Stimulated activated CD4-positive, alpha-beta T cell treated with anti-CD3 and anti-CD28 coated beads, Interleukin-1b, Interleukin-23, amount 100 ng/mL, for 24 hours (primary cell): Measurements from ENCODE around the gene INSRR.

Source experiments
- DNase-seq, 4 experiments: peaks; one replicate each; pipeline ENCODE4 v3.0.0-alpha.2; 2020; ENCODE audit warnings: low read depth in 4 of 4, low spot score in 1 of 4

INSRR gene

DNA sequence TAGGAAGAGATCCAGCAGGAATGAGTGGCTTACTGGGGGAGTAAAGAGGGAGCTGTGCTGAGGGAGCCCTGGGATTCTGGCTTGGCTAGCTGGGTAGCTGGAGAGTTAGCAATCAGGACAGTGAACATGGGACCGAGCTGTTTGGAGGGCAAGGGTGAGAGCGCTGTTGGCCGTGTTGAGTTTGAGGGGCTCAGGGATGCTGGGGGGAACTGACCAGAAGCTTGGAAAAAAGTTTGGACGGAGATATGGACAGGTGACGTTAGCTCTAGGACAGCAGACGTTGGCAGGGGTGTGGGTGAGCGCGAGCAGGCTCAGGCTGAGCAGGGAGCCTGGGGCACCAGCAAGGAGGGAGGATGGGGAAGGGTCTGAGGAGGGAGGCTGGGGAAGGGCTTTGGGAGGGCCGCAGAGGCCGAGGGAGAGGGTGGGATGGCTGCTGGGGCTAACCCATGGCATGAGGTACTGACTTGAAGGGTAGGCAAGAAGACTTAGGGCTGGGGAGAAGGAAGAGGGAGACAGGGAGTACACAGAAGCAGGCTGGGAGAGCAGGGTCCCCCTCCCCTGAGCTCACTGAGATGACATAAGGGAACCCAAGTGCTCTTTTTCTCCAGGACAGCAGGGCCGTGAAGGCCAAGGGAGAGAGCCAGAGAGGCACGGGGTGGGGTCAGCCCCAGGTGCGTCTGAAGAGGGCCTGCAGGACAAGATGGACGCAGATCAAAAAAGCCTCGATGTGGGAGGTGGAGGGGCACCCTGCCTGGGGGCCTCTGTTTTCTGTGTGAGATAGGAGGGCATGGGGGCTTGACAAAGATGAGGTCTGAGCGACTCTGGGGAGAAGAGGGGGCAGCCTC is 50.5 kb downstream of the INSRR start:
- DNase-seq, result no peak

DNA sequence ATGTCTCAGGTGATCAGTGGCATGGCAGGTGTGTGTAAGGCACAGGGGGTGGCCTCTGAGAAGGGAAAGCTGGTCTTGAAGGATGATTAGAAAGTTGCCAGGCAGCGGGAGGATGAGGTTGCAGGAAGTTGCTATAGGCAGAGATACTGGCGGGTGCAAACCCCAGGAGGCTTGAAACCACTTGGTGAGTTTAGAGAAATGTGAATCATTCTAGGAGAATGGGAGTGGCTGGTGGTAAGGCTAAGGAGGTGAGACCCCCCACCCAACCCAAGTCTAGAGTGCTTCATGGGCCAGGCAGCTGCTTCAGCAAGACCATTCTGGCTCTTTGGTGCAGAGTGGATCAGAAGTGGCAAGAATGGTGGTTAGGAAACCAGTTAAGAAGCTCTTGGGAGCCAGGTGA is 51.3 kb downstream of the INSRR start:
- no peak for DNase-seq

DNA sequence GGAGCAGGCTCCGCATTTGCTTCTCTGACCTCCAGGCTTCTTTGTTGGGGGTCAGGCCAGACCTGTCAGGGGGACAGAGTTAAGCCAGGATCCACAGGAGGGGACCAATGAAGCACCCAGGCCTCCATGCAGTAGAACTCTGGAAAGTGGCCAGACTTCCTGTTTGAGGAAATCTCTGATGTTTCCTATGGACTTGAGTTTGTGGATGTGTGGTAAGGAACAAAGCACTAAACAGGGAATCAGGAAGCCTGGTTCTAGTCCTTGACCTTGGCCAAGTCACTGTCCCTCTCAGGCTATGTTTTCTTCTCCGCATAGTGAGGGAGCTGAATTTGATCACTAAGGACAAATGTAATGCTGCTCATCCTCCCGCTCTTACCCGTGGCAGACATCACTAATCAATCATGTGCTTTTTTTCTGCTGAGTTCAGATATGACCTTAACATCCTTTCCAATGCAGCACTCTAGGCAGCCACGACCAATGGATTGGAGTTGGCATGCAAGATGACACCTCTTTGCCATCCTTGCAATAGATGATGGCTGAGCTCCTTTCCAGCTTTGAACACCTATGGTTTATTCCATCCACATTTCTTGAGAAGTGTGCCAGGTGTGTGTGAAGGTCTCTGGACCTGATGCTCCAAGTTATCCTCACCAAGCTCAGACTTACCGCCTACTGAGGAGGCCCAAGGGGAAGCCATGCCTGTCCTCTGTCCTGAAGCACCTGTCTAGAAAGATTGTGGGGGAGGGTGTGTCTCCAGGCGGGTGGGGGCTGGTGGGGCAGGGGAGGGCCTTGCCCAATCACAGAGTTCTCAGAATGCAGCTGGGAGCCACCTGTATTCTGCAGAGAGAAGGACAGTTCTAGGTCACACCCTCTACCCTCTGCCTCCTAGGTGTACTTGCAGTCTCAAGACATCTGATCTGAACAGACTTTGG is 52.1 kb downstream of the INSRR start:
- no peak for DNase-seq

DNA sequence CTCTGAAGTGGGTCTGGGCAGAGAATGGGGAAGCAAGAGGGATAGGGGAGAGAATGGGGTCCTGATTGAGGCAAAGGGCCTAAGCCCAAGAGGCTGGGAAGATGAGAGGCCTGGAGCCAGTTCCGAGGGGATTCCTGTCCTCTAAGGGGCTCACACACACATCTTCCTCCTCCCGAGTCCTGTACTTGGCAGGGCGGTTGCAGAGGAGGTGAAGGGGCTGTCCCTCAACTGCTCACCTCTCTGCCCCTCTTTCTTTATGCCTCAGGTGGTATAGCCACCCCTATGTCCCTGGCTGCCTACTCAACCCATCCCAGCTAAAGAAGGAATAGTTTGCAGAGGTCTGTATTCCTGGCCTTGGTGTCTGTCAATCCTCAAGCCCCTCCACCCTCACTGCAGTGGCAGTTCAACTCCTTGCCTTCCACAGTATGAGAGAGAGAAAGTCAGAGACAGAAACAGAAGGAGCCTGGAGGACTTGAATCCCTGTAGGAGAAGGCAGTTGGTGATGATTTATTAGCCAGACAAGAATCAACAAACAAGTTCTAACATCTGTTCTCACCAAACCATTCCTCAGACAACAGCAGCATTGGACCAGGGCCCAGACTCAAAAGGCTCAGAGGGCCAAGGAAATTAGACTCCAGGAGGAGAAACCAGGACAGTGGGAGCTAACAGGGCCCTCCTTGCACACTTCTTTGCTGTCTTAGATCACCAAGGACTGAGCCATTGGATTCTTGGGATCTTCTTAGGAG is 53.0 kb downstream of the INSRR start:
- no peak for DNase-seq

DNA sequence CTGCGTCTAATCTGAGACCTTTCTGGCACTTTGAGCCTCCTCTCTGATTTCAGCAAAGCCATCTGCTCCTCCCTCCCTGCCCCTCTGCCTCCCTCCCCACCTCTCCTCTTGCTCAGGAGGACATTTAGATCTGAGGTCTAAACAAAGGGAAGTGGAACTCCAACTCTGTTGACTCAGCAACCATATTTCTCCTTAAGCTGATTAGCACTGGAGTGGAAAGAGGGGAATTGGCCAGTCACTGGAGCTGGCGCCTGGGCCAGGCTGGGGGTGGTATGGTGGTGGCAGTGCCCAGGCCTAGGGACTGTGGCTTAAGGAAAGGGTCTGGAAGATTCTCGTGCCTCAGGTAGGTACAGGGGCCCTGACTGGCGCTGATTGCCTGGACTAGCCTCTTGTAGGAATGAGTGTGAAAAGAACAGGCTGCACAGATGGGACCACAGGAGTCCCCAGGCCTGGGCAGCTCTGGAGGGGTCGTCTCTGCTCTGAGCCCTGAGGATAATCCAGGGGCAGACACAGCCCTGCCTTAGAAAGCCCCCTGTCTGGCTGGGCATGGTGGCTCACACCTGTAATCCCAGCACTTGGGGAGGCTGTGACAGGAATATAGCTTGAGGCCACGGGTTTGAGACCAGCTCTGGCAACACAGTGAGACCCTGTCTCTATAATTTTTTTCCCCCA is 54.2 kb downstream of the INSRR start:
- DNase-seq, result no peak

DNA sequence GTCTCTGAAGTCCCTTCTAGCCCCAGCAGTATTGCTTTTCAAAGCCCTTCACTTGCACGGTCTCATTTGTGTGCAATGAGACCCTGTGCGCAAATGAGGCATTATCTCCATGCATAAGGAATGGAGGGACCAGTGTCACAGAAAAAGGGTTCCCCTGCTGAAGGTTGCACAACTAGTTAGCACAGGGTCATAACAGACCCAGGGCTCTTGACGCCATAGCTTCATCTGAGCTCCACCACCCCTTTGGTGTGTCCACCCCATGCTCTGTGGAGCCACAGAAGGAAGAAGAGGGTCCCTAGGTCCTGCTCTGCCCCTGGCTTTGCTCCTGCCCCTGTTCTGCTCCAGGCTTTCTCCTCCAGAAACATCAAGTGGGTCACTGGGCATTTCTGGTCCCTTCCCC is 54.9 kb downstream of the INSRR start:
- DNase-seq, result no peak

DNA sequence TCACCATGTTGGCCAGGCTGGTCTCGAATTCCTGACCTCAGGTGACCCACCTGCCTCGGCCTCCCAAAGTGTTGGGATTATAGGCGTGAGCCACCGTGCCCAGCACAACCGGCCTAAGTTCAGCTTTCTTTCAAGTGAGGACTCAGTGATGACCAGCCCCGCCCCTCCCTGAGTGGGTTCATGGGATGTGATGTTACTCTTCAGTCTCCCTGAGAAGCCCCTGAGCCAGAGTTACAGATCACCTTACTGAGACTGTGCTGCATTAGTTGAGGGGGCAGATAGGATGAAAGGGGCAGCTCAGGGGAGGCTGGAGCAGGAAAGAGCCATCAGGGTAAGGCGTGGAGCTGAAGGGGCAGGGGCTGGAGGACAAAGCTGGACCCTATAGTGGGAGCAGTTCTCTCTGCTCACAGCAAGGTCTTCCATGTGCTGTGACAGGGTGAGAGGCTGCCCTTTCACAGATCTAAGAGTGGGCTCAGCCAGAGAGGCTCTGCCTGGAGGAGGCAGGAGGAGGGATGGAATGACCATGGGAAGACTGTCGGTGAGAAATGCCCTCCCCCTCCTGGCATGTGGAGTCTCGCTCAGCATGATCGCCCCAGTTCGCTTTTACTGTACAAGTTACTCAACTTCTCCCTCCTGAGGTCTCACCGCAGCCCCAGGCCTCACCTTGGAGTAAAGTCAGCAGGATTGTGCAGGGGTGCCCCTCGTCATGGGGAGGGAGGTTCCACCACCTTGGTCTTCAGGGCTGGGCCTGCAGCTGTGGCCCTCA is 55.6 kb downstream of the INSRR start:
- no peak for DNase-seq

DNA sequence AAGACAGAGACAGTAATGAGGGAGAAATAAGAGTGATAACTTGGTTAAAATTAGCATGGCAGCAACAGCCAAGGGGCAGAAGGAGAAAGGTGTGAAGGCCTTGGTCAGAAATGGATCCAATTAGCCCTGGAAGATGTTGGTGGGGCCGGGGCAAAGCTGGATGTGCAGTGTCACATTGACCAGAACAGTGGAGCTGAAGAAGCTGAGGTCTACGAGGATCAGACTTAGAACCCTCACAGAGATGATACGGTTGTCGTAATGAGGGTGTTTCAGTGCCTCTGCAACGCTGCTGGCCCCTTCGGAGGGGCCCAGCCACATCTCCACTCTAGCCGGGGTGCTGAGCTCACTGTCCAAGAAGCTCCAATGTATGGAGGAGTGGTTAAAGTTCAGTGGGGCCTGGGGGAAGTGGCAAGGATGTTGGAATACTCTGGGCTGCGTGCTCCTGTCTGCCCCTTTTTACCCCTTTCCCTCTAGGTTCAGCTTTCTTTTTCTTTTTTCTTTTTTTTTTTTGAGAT is 56.4 kb downstream of the INSRR start:
- DNase-seq, result no peak

DNA sequence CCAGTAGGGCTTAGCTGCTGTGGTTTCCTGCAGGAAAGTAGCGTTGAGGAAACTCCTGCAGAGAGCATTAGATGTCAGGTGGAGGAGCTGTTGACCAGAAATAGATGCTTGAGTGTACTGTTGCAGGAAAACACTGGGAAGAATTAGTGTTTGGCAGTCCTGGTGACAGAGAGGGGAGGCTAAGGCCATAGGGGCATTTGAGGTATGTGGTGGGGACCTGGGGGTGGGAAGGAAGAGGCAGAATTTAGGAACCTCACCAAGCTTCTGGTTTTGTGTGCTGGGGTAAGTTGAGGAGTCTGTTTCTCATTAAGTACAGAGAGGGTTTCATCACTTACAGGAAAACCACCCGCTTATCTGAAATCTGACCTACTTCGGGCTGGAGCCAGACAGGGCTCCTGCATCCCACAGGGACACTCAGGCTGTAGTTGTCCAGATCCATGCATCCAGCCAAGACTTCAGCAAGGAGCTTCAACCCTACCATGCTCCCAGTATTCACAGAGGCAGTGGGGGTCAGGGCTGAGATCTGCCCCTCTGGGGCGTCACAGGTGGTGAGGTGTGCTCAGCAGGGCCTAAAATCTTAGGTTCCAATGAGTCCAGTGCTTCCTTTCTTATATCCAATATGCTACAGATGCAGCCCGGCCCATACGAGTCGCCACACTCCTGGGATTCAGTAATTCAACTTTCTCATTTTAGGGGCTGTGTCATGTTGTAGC is 57.4 kb downstream of the INSRR start:
- DNase-seq, result no peak

DNA sequence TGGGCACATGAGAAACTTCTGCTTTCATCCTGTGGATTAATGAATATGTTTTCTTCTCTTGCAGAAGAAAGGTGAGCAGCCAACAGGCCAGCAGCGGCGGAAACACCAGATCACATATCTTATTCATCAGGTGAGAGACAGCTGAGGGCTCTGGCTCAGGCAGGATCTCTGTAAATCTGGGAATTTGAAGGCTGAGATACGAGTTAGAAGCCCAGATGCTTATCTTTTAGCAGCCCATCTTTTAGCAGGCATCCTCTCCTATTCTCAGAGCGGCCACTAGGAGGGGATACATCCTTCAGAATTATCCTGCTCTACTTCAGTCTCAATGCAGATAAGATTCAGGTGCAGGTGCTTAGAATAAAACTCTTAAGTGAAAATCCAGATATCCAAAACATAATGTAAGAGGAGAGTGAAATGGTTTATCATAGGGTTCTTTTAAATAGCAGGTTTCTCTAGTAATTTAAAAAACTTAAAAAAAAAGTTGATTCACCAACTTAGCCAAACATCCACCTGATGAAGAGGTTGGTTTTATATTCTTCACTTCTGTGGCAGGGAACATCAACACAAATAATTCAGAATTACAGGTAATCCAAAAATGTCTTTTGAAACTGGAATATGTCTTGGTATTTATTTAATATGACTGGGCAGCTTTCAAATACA is 61.6 kb downstream of the INSRR start:
- no peak for DNase-seq

DNA sequence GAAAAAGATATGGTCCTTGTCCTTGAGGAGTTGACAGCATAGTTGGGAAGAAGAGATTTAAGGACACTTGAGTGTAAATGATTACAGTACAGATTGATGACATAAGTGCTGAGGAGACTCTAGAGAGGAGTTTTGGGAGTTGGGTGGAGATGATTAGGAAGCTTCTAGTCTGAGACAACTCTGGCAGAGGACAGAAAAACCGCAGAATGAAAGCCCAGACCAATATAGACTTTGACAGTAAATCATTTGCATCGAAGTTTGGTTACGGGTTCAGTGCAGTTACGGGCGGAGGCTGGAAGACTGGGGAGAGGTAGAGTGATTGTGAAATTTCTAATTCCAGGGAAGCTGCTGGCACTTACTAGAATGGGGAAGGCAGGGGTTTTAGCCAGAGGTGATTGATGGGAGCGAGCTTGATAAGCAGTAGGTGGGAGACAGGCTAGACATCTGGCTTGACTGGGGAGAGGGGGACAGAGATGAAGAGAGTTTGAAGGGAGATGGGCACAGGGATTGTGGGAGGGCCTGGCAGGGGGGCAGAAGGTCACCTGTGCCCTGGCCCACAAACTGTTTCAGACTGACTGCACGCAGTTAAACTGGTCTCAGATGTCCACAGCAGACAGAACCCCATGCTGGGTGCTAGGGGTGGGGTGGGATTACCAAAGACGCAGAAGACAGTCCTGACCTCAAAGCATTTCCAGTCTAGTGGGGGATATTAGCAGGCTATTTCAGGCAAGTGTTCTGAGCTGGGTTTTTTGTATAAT is 62.4 kb downstream of the INSRR start:
- DNase-seq, result no peak

DNA sequence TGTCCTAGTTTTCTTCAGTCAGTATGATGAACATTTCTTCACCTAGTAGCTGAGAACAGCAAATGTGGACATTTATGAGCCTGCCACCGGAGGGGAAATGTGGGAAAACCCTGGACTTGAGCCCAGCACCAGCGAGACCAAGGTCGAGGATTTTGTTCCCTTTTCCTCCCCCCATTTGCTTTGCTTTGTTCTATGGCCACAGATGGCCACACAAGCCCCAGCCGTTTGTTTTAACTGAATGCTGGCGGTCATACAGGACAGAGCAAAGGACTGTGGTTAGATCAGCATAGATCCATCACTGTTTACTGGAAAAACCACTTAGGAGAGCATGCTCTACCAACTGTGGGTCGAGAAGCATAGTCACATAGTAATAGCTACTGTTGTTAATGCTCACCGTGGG is 63.1 kb downstream of the INSRR start:
- DNase-seq, result no peak

DNA sequence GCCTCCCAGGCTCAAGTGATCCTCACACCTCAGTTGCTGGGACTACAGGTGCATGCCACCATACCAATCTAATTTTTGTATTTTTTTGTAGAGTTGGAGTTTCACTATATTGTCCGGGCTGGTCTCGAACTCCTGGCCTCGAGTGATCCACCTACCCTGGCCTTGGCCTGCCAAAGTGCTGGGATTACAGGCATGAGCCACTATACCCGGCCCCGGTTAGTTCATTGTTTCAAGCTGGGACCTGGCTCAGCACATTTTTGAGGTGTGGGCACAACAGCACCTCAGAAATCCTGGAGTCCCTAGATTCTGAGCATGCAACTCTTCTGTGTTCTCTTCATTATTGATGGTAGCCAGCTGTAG is 63.6 kb downstream of the INSRR start:
- DNase-seq, result no peak

DNA sequence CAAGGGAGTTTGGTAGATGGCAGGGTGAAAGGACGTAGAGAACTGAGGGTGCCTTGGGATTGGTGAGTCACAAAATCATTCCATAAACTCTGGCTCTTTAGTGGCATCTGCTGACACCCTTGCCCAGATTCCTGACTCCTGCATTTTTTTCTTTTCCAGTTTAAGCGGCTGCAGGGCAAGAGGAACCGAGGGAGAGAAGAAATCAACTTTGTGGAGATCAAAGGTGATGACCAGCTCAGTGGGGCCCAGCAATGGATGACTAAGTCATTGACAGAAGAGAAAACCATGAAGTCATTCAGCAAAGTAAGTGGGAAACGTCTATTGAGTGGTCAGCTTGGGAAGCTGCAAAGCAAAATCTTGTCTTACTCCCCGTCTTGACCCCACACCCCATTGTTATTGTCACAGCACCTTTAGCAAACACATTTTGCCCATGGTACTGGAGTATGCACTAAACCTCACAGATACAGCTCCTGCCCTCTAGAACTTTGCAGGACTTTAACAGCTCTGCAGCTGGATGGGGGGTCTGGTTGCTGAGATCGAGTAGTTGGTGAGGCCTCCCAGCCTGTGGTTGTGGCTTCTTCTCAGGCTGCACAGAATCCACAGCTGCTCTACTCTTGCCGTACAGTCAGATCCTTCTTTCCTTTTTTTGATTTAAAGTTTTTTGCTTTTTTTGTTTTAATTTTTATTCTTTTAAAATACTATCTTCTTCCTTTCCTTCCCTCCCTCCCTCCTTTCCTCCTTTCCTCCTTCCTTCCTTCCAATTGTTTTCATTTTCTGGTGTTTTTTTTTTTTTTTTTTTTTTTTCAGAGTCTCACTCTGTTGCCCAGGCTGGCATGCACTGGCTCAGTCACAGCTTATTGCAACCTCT is 64.2 kb downstream of the INSRR start:
- no peak for DNase-seq
